NCI-H1048 (cell line): ENCODE measurements around the gene LRPAP1.
"Not testable (repeated sequence)": the region's sequence is repeated elsewhere in the genome, so short reads cannot be mapped to it uniquely, and the experiment has no call there.

Source experiments
- DNase-seq: peaks from one replicate; lab custom pipeline; 2025; lab: John Stamatoyannopoulos, UW

The LRPAP1 gene

GRCh38 chr4:3562127-3562526 is 29.9 kb upstream of the LRPAP1 start:
- not testable (repeated sequence) for DNase-seq

GRCh38 chr4:3560465-3560864 is 28.2 kb upstream of the LRPAP1 start:
- DNase-seq: not testable (repeated sequence)

- not testable (repeated sequence) for DNase-seq
Measured at GRCh38 chr4:3559381-3560290, 27.4 kb upstream of the LRPAP1 start.

- not testable (repeated sequence) for DNase-seq
Measured at GRCh38 chr4:3558514-3558836, 26.3 kb upstream of the LRPAP1 start.

- DNase-seq: not testable (repeated sequence)
Measured at GRCh38 chr4:3557676-3558513, 25.7 kb upstream of the LRPAP1 start.

- DNase-seq: not testable (repeated sequence)
Measured at GRCh38 chr4:3557088-3557492, 24.9 kb upstream of the LRPAP1 start.

GRCh38 chr4:3556244-3556867 is 24.1 kb upstream of the LRPAP1 start:
- DNase-seq: not testable (repeated sequence)

GRCh38 chr4:3555459-3556070 is 23.3 kb upstream of the LRPAP1 start:
- not testable (repeated sequence) for DNase-seq

GRCh38 chr4:3551366-3551765 is 19.1 kb upstream of the LRPAP1 start:
- DNase-seq: not testable (repeated sequence)

- not testable (repeated sequence) for DNase-seq
Measured at GRCh38 chr4:3550792-3551325, 18.6 kb upstream of the LRPAP1 start.

- not testable (repeated sequence) for DNase-seq
Measured at GRCh38 chr4:3550041-3550440, 17.8 kb upstream of the LRPAP1 start.

- not testable (repeated sequence) for DNase-seq
Measured at GRCh38 chr4:3549694-3550001, 17.4 kb upstream of the LRPAP1 start.

GRCh38 chr4:3548991-3549693 is 16.9 kb upstream of the LRPAP1 start:
- not testable (repeated sequence) for DNase-seq

GRCh38 chr4:3546721-3547120 is 14.5 kb upstream of the LRPAP1 start:
- DNase-seq: not testable (repeated sequence)

GRCh38 chr4:3545351-3545750 is 13.1 kb upstream of the LRPAP1 start:
- not testable (repeated sequence) for DNase-seq

- DNase-seq: not testable (repeated sequence)
Measured at GRCh38 chr4:3544259-3545025, 12.2 kb upstream of the LRPAP1 start.

- not testable (repeated sequence) for DNase-seq
Measured at GRCh38 chr4:3543415-3543814, 11.2 kb upstream of the LRPAP1 start.

GRCh38 chr4:3538906-3539305 is 6.7 kb upstream of the LRPAP1 start:
- DNase-seq: not testable (repeated sequence)

- DNase-seq: not testable (repeated sequence)
Measured at GRCh38 chr4:3535812-3536211, 3.6 kb upstream of the LRPAP1 start.

GRCh38 chr4:3533423-3533820 is 1.2 kb upstream of the LRPAP1 start:
- DNase-seq: no peak
